GM12891 (cell line): ENCODE data around the gene SLC25A30.

ENCODE experiments used
- POLR2A ChIP-seq: IDR thresholded peaks from 2 replicates; pipeline ENCODE4 v1.6.1; 2011; ENCODE audit warnings: low read depth, low read length, control low read depth
- POLR2AphosphoS5 ChIP-seq: IDR thresholded peaks from 2 replicates; pipeline ENCODE4 v1.6.1; 2011; ENCODE audit warnings: low read depth, low read length, control low read depth
- TAF1 ChIP-seq: IDR thresholded peaks from 2 replicates; pipeline ENCODE4 v1.6.1; 2011; ENCODE audit warnings: low read depth, low read length, control low read depth

DNA sequence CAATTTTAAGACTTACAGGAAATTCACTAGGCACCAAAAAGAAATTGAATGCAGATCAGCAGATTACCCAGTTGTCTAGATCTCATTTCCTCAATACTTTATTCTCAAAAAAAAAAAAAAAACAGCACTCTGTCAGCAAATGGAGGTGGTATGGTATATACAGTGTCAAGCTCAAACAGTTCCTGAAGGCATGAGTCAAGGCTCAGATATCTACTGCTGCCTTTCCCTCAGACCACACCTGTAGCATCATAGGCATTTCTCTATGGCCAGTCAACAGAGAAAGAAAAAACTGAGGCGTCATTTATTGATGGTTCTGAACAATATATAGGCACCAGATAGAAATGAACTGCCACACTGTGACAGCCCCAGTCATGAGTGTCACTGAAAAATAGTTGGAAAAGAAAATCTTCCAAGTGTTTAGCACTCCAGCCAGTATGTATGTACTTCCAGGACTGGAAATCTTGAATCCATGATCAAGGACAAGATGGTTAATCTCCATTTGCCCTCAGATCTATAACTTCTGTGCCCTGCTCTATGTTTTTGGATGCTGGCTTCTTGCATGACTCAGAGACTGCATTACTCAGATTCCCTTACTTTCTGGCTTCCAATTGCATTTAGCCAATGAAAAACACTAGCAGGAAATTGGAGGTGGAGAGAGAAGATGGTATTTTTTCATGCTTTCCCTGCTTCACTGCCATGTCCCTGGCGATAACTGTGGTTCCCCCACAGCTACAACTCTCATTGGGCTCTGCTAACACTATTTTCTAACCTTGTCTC lies 38.2 kb upstream of the SLC25A30 start:
- TF ChIP-seq POLR2A, result no peak
- TF ChIP-seq POLR2AphosphoS5, result no peak
- TF ChIP-seq TAF1, result no peak
